ENCODE results near the gene CCNK. TPM values are rescaled to one million over a fixed set of nuclear protein-coding genes. Genes with fewer than 3 reads are reported as not detected.
A peak's percentile ranks its signal among the peaks of the same experiment; 100 is the strongest.

The CCNK gene
- total and polyA plus RNA-seq, 2 donors: 18.6 to 74.9 TPM

DNA sequence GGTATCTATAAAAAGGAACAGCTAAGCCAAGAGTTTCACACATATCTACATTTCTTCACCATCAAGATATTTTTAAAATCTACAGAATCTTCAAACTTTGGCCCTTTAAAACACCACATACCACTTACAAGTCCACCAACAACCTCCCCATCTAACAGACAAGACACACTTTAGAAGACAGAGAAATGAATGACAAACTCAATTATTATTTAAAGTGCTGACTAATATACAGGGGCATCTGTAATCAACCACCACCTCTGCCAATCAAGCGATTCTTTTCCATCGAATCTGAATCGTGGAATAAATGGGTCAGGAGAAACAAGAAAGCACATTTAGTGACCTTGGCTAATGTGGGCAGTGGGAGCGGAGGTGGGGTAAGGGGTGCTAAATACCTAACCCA lies 8.3 kb upstream of the CCNK start:
- 85% methylated on average over 4 of the region's 4 CpGs for WGBS
- Histone ChIP-seq H3K27ac (ENCODE audit: low read depth) (no peak overlapping the region), H3K4me1 (ENCODE audit: insufficient read depth) (no peaks in the 10 kb centered on the region), H3K4me3 (ENCODE audit: low read depth, low read length) (no peak overlapping the region), H3K36me3 (ENCODE audit: insufficient read depth) (no peaks in the 10 kb centered on the region)
- DNase-seq (ENCODE audit: extremely low spot score): no peak

GRCh38 chr14:99473458-99473857 lies 7.8 kb upstream of the CCNK start:
- DNase-seq (ENCODE audit: extremely low spot score): no peak
- no peaks in the 10 kb centered on the region for H3K4me1 ChIP-seq (ENCODE audit: insufficient read depth)
- no peaks in the 10 kb centered on the region for H3K36me3 ChIP-seq (ENCODE audit: insufficient read depth)
- H3K27ac ChIP-seq (ENCODE audit: low read depth): no peak overlapping the region
- WGBS: 69% methylated on average over 3 of the region's 3 CpGs
- H3K4me3 ChIP-seq (ENCODE audit: low read depth, low read length): no peak overlapping the region

- H3K27ac ChIP-seq (ENCODE audit: low read depth): no peak overlapping the region
- 50% methylated on average over 9 of the region's 9 CpGs for WGBS
- no peak overlapping the region for H3K4me3 ChIP-seq (ENCODE audit: low read depth, low read length)
- no peaks in the 10 kb centered on the region for H3K36me3 ChIP-seq (ENCODE audit: insufficient read depth)
- no peaks in the 10 kb centered on the region for H3K4me1 ChIP-seq (ENCODE audit: insufficient read depth)
- DNase-seq (ENCODE audit: extremely low spot score): no peak
These were observed 6.0 kb upstream of the CCNK start for GRCh38 chr14:99475179-99475578.

- 84% methylated on average over 2 of the region's 2 CpGs for WGBS
- no peak overlapping the region for H3K27ac ChIP-seq (ENCODE audit: low read depth)
- no peak for DNase-seq (ENCODE audit: extremely low spot score)
- no peaks in the 10 kb centered on the region for H3K4me1 ChIP-seq (ENCODE audit: insufficient read depth)
- no peaks in the 10 kb centered on the region for H3K36me3 ChIP-seq (ENCODE audit: insufficient read depth)
- H3K4me3 ChIP-seq (ENCODE audit: low read depth, low read length): no peak overlapping the region
These were observed 5.5 kb upstream of the CCNK start for GRCh38 chr14:99475660-99476059.

DNA sequence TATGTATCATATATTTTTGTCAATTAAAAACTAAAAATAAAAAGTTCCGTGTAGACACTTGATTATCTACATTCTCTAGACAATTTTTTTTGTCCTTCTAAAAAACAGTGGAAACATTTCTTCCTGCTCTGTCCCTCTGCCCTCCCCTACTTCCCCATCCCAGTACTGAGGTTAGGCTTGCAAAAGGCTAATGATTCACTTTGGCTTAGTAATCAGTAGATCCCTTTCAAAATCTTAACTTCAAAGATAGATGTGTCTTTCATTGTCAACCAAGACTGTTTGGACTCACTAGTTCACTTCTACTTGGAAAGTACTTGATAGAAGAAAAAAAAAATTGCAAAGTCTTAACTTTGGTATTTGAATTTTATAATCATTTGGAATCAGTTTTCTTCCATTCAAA lies 4.3 kb upstream of the CCNK start:
- no peak overlapping the region for H3K27ac ChIP-seq (ENCODE audit: low read depth)
- H3K36me3 ChIP-seq (ENCODE audit: insufficient read depth): no peaks in the 10 kb centered on the region
- H3K4me3 ChIP-seq (ENCODE audit: low read depth, low read length): no peak overlapping the region
- 51% methylated on average over 1 of the region's 1 CpG for WGBS
- no peak for DNase-seq (ENCODE audit: extremely low spot score)
- H3K4me1 ChIP-seq (ENCODE audit: insufficient read depth): no peaks in the 10 kb centered on the region

DNA sequence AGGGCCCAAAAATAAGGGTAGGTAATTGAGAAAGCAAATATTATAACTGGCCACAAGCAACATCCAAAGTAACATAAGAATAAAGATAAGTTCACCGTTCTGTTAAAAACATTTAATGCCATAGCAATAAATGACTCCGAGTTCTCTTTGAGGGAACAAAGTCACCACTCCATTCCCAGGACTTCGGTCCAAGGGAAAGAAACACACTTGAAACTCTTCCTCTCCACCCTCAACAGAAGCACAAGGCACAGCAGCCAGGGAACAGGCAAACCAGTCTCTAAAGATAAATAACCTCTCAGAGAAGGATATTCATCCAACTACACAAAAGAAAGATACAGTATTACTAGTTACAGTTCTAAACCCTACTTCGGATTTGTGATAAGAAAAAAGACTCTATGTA lies 3.1 kb upstream of the CCNK start:
- Histone ChIP-seq H3K4me1 (ENCODE audit: insufficient read depth) (peaks cover 3% of the 10 kb centered on the region), H3K4me3 (ENCODE audit: low read depth, low read length) (no peak overlapping the region), H3K27ac (ENCODE audit: low read depth) (no peak overlapping the region), H3K36me3 (ENCODE audit: insufficient read depth) (no peaks in the 10 kb centered on the region)
- 69% methylated on average over 4 of the region's 4 CpGs for WGBS
- no peak for DNase-seq (ENCODE audit: extremely low spot score)

DNA sequence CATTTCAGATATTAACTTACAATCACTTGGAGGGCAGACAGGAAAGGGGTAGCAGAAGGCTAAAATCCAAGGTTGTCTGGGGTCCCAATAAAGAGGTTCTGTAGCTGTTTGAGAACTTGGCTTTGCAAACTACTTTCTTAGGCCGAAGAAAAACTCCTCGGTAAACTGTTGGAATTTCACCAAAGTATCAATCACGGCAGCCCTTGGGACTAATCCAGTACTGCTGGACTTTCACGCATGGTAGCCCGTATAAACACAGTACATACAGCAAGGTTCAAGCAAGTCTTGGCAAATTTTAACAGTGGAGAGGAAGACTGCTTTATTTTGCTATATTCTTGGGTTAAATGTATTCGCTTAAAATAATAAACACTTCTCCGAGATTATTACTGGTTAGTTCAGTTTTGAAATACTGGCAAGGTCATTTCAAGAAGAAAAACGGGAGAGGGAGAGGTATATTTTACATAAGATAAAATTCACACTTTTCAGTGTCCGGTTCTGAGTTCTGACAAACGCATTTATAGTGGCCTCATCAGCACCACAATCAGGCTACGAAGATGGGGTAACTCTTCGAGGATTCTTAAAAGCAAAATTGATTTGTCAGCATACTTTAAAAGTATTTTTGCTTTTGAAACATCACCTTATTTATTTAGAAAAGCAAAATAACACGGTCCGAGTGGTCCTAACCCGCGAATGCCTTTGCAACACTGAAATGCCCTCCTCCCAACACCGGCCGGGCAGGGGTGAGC lies 1.9 kb upstream of the CCNK start:
- Histone ChIP-seq H3K4me1 (ENCODE audit: insufficient read depth) (peaks cover 3% of the 10 kb centered on the region), H3K4me3 (ENCODE audit: low read depth, low read length) (peak overlapping the region; percentile 99), H3K27ac (ENCODE audit: low read depth) (no peak overlapping the region), H3K36me3 (ENCODE audit: insufficient read depth) (no peaks in the 10 kb centered on the region)
- 10% methylated on average over 18 of the region's 18 CpGs for WGBS
- no peak for DNase-seq (ENCODE audit: extremely low spot score)

- Histone ChIP-seq H3K36me3 (ENCODE audit: insufficient read depth) (no peaks in the 10 kb centered on the region), H3K27ac (ENCODE audit: low read depth) (peak within 1 kb of the TSS; percentile 95), H3K4me1 (ENCODE audit: insufficient read depth) (peaks cover 3% of the 10 kb centered on the region), H3K4me3 (ENCODE audit: low read depth, low read length) (peak within 1 kb of the TSS; percentile 99)
- under 1% methylated on average over 122 of the region's 122 CpGs for WGBS
- no peak for DNase-seq (ENCODE audit: extremely low spot score)
These were observed 1.0 kb upstream of the CCNK start, which contains the start of gene SETD3 for GRCh38 chr14:99479906-99480869. Gene SETD3 (minus strand): TSS chr14:99480859. CDS start chr14:99465805, 15,054 bp downstream.

- WGBS: under 1% methylated on average over 17 of the region's 17 CpGs
- Histone ChIP-seq H3K36me3 (ENCODE audit: insufficient read depth) (no peaks in the 10 kb centered on the region), H3K4me3 (ENCODE audit: low read depth, low read length) (peak overlapping the region; percentile 86), H3K27ac (ENCODE audit: low read depth) (peak overlapping the region; percentile 95), H3K4me1 (ENCODE audit: insufficient read depth) (peaks cover 3% of the 10 kb centered on the region)
- DNase-seq (ENCODE audit: extremely low spot score): peak; percentile 5
These were observed 513 bp downstream of the CCNK start for GRCh38 chr14:99481745-99482099.

GRCh38 chr14:99484106-99484505 lies 2.9 kb downstream of the CCNK start:
- Histone ChIP-seq H3K4me1 (ENCODE audit: insufficient read depth) (peaks cover 3% of the 10 kb centered on the region), H3K4me3 (ENCODE audit: low read depth, low read length) (no peak overlapping the region), H3K36me3 (ENCODE audit: insufficient read depth) (peaks cover 1% of the 10 kb centered on the region), H3K27ac (ENCODE audit: low read depth) (no peak overlapping the region)
- WGBS: 53% methylated on average over 2 of the region's 2 CpGs
- no peak for DNase-seq (ENCODE audit: extremely low spot score)

- 91% methylated on average over 2 of the region's 2 CpGs for WGBS
- no peak overlapping the region for H3K4me3 ChIP-seq (ENCODE audit: low read depth, low read length)
- H3K36me3 ChIP-seq (ENCODE audit: insufficient read depth): peaks cover 3% of the 10 kb centered on the region
- no peaks in the 10 kb centered on the region for H3K4me1 ChIP-seq (ENCODE audit: insufficient read depth)
- no peak overlapping the region for H3K27ac ChIP-seq (ENCODE audit: low read depth)
- DNase-seq (ENCODE audit: extremely low spot score): no peak
These were observed 16.1 kb downstream of the CCNK start for GRCh38 chr14:99497341-99497740.

GRCh38 chr14:99497894-99498293 lies 16.7 kb downstream of the CCNK start:
- Histone ChIP-seq H3K4me1 (ENCODE audit: insufficient read depth) (no peaks in the 10 kb centered on the region), H3K4me3 (ENCODE audit: low read depth, low read length) (no peak overlapping the region), H3K27ac (ENCODE audit: low read depth) (no peak overlapping the region), H3K36me3 (ENCODE audit: insufficient read depth) (peaks cover 4% of the 10 kb centered on the region)
- WGBS: 91% methylated on average over 3 of the region's 3 CpGs
- no peak for DNase-seq (ENCODE audit: extremely low spot score)

- no peak for DNase-seq (ENCODE audit: extremely low spot score)
- Histone ChIP-seq H3K27ac (ENCODE audit: low read depth) (no peak overlapping the region), H3K36me3 (ENCODE audit: insufficient read depth) (peaks cover 3% of the 10 kb centered on the region), H3K4me3 (ENCODE audit: low read depth, low read length) (no peak overlapping the region), H3K4me1 (ENCODE audit: insufficient read depth) (no peaks in the 10 kb centered on the region)
- WGBS: 75% methylated on average over 14 of the region's 14 CpGs
These were observed 21.8 kb downstream of the CCNK start for GRCh38 chr14:99502989-99503421.
